ENCODE measurements around the gene IFIT5.

GRCh38 chr10:89427629-89428028 lies 13.3 kb downstream of the IFIT5 start:
- TF ChIP-seq POLR2AphosphoS5 (IDR thresholded peaks at IDR 0.05; ENCODE audit: insufficient read depth in 1 of 2, low read depth in 1 of 2) (no peak), CTCF (IDR thresholded peaks at IDR 0.05) (no peak), POLR2A (IDR thresholded peaks at IDR 0.05) (no peak)

Data from vagina (tissue), 2 donors.